Fibroblast of the aortic adventitia (primary cell): ENCODE results near the gene COL5A2. TPM values are rescaled to one million over a fixed set of nuclear protein-coding genes. Genes with fewer than 3 reads are reported as not detected.

Source experiments
- DNase-seq: peaks from one replicate; pipeline ENCODE4 v3.0.0-alpha.2; 2010; ENCODE audit warnings: low read depth
- H3K4me3 ChIP-seq: 2 replicates; pipeline ENCODE4 v1.5.1; 2011; ENCODE audit warnings: low read depth, mild to moderate bottlenecking, control low read depth, low read length, moderate library complexity
- total RNA-seq: library from RNA; depleted of rRNA; stranded (reverse); fragments of >200 nt; gene quantifications from 2 replicates; pipeline ENCODE4 v1.2.3, GENCODE V29; 2012; ENCODE audit warnings: low replicate concordance
- TF ChIP-seq, protein P1 (sequence below): IDR thresholded peaks from 2 replicates; pipeline ENCODE4 v1.5.1; 2011; ENCODE audit warnings: mild to moderate bottlenecking, low read length, control low read depth, inconsistent platforms; ENCODE audit not compliant: insufficient read depth

Gene COL5A2
- total RNA-seq, 1 donor: 133 TPM

DNA sequence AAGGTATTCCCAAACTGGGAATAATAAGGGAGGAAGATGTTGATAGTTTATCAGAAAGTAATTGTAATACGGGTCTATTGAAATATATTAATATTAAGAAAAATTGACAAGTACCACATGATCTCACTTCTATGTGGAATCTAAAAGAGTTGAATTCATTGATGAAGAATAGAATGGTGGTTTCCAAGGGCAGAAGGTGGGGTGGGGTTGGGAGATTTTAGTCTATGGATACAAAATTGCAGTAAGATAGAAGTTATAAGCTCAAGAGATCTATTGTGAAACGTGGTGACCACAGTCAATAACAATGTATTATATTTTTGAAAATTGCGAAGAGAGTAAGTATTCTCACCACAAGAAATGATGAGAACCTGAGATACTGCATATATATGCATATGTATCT, 166.5 kb downstream of the COL5A2 start:
- TF ChIP-seq, protein P1, sequence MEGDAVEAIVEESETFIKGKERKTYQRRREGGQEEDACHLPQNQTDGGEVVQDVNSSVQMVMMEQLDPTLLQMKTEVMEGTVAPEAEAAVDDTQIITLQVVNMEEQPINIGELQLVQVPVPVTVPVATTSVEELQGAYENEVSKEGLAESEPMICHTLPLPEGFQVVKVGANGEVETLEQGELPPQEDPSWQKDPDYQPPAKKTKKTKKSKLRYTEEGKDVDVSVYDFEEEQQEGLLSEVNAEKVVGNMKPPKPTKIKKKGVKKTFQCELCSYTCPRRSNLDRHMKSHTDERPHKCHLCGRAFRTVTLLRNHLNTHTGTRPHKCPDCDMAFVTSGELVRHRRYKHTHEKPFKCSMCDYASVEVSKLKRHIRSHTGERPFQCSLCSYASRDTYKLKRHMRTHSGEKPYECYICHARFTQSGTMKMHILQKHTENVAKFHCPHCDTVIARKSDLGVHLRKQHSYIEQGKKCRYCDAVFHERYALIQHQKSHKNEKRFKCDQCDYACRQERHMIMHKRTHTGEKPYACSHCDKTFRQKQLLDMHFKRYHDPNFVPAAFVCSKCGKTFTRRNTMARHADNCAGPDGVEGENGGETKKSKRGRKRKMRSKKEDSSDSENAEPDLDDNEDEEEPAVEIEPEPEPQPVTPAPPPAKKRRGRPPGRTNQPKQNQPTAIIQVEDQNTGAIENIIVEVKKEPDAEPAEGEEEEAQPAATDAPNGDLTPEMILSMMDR: no peak
- H3K4me3 ChIP-seq: no peak overlapping the region
- peak; percentile 49 for DNase-seq

DNA sequence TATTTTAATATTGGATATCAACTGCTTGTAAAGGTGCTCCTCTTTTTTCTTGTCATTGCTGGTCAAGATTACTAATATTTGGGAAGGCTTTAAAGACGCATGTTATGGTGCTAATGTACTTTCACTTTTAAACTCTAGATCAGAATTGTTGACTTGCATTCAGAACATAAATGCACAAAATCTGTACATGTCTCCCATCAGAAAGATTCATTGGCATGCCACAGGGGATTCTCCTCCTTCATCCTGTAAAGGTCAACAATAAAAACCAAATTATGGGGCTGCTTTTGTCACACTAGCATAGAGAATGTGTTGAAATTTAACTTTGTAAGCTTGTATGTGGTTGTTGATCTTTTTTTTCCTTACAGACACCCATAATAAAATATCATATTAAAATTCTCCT, 167.2 kb downstream of the COL5A2 start:
- TF ChIP-seq, protein P1: no peak
- DNase-seq: no peak
- no peak overlapping the region for H3K4me3 ChIP-seq

DNA sequence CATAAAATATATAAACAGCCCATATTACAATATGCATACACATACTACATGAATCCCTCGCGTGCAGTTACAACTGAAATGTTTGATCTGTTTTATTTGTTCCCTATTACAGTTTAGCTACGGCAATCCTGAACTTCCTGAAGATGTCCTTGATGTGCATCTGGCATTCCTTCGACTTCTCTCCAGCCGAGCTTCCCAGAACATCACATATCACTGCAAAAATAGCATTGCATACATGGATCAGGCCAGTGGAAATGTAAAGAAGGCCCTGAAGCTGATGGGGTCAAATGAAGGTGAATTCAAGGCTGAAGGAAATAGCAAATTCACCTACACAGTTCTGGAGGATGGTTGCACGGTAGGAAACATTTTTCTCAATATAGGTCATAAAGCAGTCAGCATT, 169.0 kb downstream of the COL5A2 start:
- TF ChIP-seq, protein P1: no peak
- H3K4me3 ChIP-seq: no peak overlapping the region
- no peak for DNase-seq

DNA sequence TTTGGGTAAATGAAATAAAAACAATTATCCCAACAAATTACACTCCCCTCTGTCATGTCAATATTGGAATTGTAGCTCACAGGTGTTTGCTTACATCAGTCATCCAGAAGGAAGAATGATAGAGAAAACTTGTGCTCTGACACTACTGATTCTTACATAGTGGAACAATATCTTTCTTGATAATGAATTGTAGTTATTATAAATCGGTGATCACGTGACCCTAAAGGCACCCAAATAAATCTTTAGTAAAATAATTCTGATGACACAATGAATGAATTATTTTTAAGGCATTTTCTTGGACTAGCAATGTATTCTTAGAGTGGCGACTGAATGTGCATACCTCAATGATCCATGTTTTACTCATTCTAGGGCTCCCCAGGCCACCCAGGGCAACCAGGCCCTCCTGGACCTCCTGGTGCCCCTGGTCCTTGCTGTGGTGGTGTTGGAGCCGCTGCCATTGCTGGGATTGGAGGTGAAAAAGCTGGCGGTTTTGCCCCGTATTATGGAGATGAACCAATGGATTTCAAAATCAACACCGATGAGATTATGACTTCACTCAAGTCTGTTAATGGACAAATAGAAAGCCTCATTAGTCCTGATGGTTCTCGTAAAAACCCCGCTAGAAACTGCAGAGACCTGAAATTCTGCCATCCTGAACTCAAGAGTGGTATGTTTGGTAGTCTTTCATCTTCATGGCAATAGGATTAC, 170.9 kb downstream of the COL5A2 start:
- no peak for DNase-seq
- TF ChIP-seq, protein P1: no peak
- H3K4me3 ChIP-seq: no peak overlapping the region

DNA sequence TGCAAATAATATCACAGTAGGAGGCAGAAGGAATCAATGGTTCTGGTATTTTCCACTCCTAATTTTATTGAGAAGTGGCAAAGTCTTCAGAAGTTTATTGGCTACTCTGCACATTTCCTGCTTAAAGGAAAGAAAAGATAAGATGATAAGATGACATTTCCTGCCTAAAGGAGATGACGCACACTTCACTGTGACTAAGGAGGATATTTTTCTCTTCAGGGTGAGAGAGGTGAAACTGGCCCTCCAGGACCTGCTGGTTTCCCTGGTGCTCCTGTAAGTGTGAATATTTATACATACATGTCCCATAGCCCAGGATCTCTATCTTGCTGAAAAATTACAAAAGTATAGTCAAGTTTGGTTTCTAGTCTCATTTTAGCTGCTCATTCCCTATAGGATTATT, 177.5 kb downstream of the COL5A2 start:
- TF ChIP-seq, protein P1: no peak
- H3K4me3 ChIP-seq: no peak overlapping the region
- peak; percentile 87 for DNase-seq

DNA sequence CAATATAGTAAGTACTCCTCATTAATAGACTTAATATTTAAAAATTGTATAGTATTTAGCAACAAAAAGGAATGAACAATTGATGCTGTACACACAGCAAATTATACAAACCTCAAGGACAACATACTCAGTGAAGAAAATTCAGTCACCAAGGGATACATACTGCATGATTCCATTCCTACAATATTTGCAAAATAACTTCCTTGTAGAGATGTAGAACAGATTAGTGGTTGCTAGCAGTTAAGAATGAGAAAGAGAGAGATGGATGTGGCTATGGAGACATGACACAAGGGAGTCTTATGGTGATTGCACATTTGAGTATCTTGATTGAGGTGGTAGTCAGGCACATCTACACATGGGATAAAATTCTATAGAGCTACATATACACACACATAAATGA, 179.3 kb downstream of the COL5A2 start:
- H3K4me3 ChIP-seq: no peak overlapping the region
- DNase-seq: no peak
- TF ChIP-seq, protein P1: no peak

DNA sequence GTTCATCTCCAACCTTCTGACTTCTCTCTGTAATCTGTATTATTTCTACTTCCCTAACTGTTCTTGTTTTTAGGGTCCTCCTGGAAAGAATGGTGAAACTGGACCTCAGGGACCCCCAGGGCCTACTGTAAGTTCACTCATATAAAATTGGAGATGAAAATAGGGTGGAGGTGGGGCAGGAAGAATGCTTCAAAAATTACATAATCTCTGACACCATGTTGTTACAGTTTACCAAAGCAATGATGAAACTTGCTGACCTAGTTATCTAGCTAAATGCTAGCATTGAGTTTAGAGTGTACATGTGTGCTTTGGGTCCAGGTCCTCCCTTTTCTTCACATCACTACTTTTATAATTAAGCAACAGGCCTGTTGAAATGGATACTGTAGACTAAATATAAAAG, 182.3 kb downstream of the COL5A2 start:
- TF ChIP-seq, protein P1: no peak
- no peak overlapping the region for H3K4me3 ChIP-seq
- peak; percentile 55 for DNase-seq
